ENCODE measurements around the gene TUBA4B.

Gene TUBA4B

DNA sequence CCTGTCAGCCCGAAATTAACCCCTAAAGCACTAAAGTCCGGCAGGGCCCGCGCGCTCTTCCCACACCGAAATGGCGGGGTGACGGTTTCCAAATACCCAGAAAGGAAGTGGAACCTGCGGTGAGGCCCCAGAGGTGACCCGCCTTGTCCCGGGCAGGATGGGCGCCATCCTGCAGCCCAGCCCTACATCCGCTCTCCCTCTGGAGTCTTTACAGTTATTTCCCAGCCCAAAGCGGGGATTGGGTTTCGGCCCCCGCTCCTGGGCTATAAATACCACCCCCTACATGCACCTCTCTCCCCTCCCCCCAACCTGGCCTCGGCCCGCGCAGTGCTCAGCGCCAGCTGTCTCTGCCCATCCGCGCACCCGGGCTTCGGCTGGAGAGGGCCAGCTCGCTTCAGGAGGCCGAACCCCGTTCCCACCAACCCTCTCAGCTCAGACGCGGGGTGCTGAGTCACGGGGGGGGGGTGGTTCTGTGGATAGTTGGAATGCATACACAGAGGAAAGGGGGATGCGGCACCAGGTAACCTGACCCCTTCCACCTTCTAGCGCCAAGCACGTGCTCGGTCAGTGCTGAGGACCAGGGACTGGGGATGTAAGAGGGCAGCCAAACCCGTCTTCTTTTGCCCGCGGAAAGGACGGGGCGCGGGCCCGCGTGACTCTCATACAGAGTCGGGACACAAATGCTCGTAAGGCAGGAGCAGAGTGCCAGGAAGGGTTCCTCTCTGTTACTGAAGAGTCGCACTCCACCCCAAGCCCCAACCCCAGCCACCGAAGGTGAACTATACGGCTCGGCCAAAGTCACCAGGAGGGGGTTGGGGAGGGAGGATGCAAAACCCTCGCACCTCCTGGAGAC lies at the start of gene TUBA4B:
TUBA4B (plus strand) TSS at position 344 of the 853 bp plus-strand sequence; CDS start at position 509, 165 bp downstream.
- DNase-seq: no peak

DNA sequence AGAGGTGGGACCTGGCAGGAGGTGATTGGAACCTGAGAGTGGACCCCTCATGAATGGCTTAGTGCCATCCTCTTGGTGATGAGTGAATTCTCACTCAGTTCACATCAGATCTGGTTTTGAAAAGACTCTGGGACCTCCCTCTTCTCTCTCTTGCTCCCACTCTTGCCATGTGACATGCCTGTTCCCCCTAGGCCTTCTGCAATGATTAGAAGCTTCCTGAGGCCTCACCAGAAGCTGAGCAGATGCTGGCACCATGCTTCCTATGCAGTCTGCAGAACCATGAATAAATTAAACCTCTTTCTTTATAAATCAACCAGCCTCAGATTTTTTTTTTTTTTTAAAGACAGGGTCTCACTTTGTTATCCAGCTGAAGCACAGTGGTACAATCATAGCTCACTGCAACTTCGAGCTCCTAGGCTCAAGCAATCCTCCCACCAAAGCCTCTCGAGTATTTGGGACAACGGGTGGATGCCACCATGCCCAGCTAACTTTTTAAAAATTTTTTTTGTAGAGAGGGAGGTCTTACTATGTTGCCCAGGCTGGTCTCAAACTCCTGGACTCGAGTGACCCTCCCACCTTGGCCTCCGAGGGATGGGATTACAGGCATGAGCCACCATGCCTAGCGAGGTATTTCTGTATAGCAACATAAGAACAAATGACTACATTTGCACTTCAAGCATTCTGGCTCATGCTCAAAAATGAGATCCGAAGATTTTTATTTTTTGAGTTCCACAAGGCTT lies 48.4 kb upstream of the TUBA4B start:
- no peak for DNase-seq

- DNase-seq: no peak
Measured at GRCh38 chr2:219205165-219205538, 47.9 kb upstream of the TUBA4B start.

GRCh38 chr2:219205981-219206327 lies 47.1 kb upstream of the TUBA4B start:
- DNase-seq: no peak

GRCh38 chr2:219206328-219207133 lies 46.5 kb upstream of the TUBA4B start, which contains the start of gene ZFAND2B:
TSS of gene ZFAND2B (plus strand) at chr2:219206782. CDS start at chr2:219206988, 206 bp downstream.
- DNase-seq: peak; percentile 71 to 85

GRCh38 chr2:219207134-219207883 lies 45.7 kb upstream of the TUBA4B start:
- no peak for DNase-seq

DNA sequence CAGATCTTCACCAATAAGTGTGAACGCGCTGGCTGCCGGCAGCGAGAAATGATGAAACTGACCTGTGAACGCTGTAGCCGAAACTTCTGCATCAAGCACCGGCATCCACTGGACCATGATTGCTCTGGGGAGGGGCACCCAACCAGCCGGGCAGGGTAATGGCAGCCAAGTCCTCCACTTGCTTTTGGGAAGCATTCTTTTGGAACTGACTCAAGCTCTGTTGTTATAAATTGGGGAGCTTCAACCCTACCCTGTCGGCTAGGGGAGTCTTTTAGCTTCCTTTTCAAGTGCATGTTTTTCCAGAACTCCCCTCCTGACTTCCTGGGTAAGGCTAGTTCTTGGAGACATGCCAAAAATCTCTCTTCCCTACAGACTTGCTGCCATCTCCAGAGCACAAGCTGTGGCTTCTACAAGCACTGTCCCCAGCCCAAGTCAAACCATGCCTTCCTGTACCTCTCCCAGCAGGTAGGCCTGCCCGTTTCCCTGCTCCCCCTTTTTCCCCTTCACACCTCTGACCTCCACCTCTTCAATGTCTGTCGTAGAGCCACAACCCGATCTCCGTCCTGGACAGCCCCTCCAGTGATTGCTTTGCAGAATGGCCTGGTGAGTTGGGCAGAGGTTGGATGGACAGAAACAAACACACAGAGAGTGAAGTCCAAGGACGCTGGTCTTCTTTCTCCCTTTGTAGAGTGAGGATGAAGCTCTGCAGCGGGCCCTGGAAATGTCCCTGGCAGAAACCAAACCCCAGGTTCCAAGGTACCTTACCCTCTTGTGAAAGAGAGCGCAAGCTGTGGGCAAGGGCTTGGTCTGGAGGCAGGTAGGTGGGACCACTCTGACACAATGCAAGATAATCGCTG lies 44.9 kb upstream of the TUBA4B start:
- no peak for DNase-seq

DNA sequence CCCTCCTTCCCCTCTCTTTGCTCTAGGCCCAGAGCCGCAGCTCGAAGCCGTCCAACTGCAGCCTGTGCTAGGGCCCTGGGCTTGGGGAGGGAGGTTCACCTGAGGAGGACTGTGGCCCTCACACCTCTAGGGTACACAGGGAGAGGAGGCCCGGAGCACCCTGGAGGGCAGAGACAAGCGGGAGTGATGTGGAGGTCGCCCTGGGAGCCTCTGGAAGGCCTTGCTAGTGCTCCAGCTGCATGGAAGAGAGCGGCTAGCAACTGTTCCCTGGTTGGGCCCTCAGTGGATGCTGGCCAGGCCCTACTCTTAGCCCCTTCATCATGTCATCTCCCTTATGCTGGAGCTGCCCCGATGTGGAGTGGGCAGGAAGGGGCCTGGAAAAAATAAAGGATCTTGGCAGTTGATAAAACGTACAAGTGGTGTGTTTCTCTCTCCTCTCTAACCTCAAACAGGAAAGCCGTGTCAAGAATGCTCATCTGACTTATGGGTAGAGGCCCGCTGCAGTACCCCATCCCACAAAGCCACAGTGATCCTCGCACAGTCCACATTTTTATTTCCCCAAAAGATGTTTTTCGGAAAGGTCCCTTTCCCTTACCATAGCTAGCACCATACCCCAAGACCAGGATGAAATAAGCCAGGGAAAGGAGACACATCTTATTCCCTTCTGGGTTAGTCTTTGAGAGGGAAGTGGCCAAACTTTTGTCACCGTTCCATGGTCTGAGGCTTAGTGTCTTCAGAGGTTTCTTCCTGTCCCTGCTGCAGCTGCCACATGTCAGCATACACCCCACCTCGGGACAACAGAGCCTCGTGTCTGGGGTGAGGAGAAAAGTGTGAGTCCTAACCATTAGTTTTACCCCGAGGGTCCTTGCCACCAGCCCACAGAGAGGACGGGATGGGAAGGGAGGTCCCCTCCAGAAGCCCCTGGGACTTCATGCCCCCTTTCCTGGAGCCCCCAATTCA lies 43.5 kb upstream of the TUBA4B start:
- DNase-seq: no peak

- DNase-seq: no peak
Measured at GRCh38 chr2:219210196-219210885, 42.7 kb upstream of the TUBA4B start.

- DNase-seq: no peak
Measured at GRCh38 chr2:219210886-219211362, 42.1 kb upstream of the TUBA4B start.

GRCh38 chr2:219213026-219213415 lies 40.0 kb upstream of the TUBA4B start:
- no peak for DNase-seq

GRCh38 chr2:219213486-219214071 lies 39.5 kb upstream of the TUBA4B start:
- DNase-seq: no peak

GRCh38 chr2:219214141-219214540 lies 38.9 kb upstream of the TUBA4B start:
- no peak for DNase-seq

DNA sequence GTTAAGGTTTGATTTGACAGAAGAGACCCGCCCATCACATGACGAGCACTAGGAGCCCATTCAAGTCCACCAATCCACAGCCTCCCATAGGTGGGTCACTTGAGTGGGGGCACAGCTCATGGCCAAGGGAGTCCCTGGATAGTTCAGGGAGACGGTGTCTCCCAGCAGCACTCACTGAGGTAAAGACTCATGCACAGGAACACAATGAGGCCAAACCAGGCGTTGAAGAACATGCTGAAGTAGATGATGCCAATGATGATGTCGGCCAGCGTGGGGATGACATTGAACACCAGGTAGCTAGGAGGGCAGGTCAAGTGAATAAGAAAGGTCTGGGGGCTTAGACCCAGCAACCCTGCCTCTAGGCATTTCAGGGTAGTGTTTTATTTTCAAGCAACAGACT lies 38.3 kb upstream of the TUBA4B start:
- DNase-seq: no peak

GRCh38 chr2:219215871-219216534 lies 37.0 kb upstream of the TUBA4B start:
- no peak for DNase-seq

DNA sequence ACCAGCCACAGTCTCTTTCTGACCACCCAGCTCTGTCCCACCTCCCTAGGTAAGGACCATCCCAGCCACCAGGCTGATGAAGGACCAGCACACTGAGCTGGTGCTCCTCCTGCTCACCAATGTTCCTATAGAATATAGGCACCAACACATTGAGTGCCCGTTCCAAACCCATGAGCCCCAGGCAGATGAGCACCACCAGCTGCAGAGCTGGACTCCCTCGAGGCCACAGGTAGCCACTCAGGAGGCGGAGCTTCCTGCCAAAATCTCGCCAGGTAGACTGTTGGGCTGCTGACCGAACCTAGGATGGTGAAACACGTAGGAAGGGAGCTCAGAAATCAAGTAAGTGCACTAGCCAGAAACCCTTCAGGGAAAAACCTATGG lies 36.5 kb upstream of the TUBA4B start:
- no peak for DNase-seq

DNA sequence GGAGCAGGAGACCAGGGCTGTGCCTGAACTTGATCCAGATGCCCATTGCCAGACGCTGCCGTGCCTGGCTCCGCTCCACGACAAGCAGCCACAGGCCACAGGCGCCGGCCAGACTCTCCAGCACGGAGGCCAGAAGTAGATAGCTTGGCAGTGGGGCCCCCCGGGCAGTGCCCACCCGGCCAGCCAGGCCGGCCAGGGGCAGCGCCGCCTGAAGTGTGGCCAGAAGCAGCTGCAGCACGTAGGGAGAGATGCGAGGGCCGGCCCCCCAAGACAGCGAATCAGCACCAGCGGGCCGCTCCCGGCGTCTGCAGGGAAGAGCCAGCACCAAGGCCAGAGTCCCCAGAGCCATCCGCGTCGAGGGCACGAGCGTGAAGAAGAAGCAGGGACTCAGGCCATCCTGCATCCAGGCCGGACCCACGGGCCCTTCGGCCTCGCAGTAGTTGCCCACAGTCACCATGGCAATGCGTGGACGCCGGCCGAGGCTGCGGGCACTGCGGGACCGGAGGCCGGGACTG lies 34.8 kb upstream of the TUBA4B start:
- DNase-seq: no peak

Measured in cerebellar nuclear complex (tissue), 1 donor.